Endothelial cell of umbilical vein (primary cell): Measurements from ENCODE around the gene HYAL2. TPM values are rescaled to one million over a fixed set of nuclear protein-coding genes. Genes with fewer than 3 reads are reported as not detected.

Experiments
- BruUV-seq: library from RNA; stranded (reverse); fragments of 400-500 nt; replicated peaks from 2 replicates; lab custom pipeline; 2021; lab: Mats Ljungman, UMichigan
- CTCF ChIA-PET: fragments of 300-600, 350-600 bp; sonication (Branson Sonifier 250); formaldehyde crosslinking; loops from one replicate; lab custom pipeline; 2021; ENCODE audit warnings: antibody characterized with exemption, inconsistent platforms; lab: Charles Lee
- POLR2A ChIA-PET: fragments of 300-600, 350-600 bp; sonication (Branson Sonifier 250); formaldehyde crosslinking; loops from one replicate; lab custom pipeline; 2021; ENCODE audit warnings: antibody characterized with exemption, inconsistent platforms; lab: Charles Lee
- DNase-seq: peaks from one replicate; pipeline ENCODE4 v3.0.0-alpha.2; 2011; ENCODE audit warnings: low read depth, low spot score
- FAIRE-seq: peaks from 2 replicates; lab custom pipeline; 2011; peaks lifted over from hg19 to GRCh38; lab: Jason Lieb, UNC
- H2AFZ ChIP-seq: 2 replicates; pipeline ENCODE4 v1.6.0; 2012; ENCODE audit warnings: low read depth, low read length, control low read depth, inconsistent platforms
- H3K27ac ChIP-seq: 2 replicates; pipeline ENCODE4 v1.5.1; 2011; ENCODE audit warnings: low read depth, mild to moderate bottlenecking, control low read depth, low read length, moderate library complexity; ENCODE audit not compliant: insufficient read depth
- H3K27me3 ChIP-seq, 2 experiments: 2 replicates each; pipeline versions ENCODE4 v1.6.0 to v1.6.1; 2011; ENCODE audit warnings: low read length in 2 of 2, mixed read lengths in 1 of 2; ENCODE audit not compliant: control insufficient read depth in 2 of 2, insufficient read depth in 2 of 2
- H3K36me3 ChIP-seq, 2 experiments: 2 replicates in 1 of 2; 3 replicates in 1 of 2; pipeline ENCODE4 v1.5.1; 2011; ENCODE audit warnings: low read length in 2 of 2, mild to moderate bottlenecking in 1 of 2, moderate library complexity in 1 of 2; ENCODE audit not compliant: control insufficient read depth in 2 of 2, insufficient read depth in 2 of 2; ENCODE audit errors: extremely low read depth in 1 of 2
- H3K4me1 ChIP-seq: 3 replicates; pipeline ENCODE4 v1.5.1; 2011; ENCODE audit warnings: mild to moderate bottlenecking, low read length; ENCODE audit not compliant: control insufficient read depth, insufficient read depth; ENCODE audit errors: extremely low read depth
- H3K4me2 ChIP-seq: 2 replicates; pipeline ENCODE4 v1.6.1; 2011; ENCODE audit warnings: low read length, control low read depth, mixed read lengths; ENCODE audit not compliant: insufficient read depth
- H3K4me3 ChIP-seq, 3 experiments: fragments of 200-600 bp in 1 of 3; sonication (generic), shearing (Covaris generic) in 1 of 3; replicated peaks in 1 of 3; 2 replicates each; pipeline ENCODE4 v1.5.1; 2011 to 2016; ENCODE audit warnings: control low read depth in 3 of 3, low read length in 3 of 3, mild to moderate bottlenecking in 2 of 3, inconsistent platforms in 1 of 3, low read depth in 1 of 3, moderate library complexity in 1 of 3; ENCODE audit not compliant: insufficient read depth in 1 of 3
- H3K79me2 ChIP-seq: 2 replicates; pipeline ENCODE4 v1.6.0; 2012; ENCODE audit warnings: low read length, inconsistent platforms; ENCODE audit not compliant: control insufficient read depth, insufficient read depth
- H3K9ac ChIP-seq: replicated peaks from 2 replicates; pipeline ENCODE3; 2011; ENCODE audit warnings: low read length, control low read depth; ENCODE audit not compliant: insufficient read depth; ENCODE audit errors: extremely low read depth
- H3K9me1 ChIP-seq: replicated peaks from 3 replicates; pipeline ENCODE4 v1.6.0; 2011; ENCODE audit warnings: mild to moderate bottlenecking, low read length; ENCODE audit not compliant: control insufficient read depth, insufficient read depth; ENCODE audit errors: extremely low read depth
- H3K9me3 ChIP-seq: replicated peaks from 2 replicates; pipeline ENCODE4 v1.5.1; 2012; ENCODE audit warnings: low read length, inconsistent platforms; ENCODE audit not compliant: control insufficient read depth, insufficient read depth
- H4K20me1 ChIP-seq: replicated peaks from 2 replicates; pipeline ENCODE3; 2011; ENCODE audit warnings: mild to moderate bottlenecking, low read length; ENCODE audit not compliant: control insufficient read depth, insufficient read depth; ENCODE audit errors: extremely low read depth
- CTCF ChIP-seq, 2 donors: IDR thresholded peaks; 1 replicate in 1 of 2; 2 replicates in 1 of 2; pipeline ENCODE4 v1.5.1; 2011; ENCODE audit warnings: low read length in 2 of 2, mild to moderate bottlenecking in 2 of 2, moderate library complexity in 2 of 2, control low read depth in 1 of 2, inconsistent platforms in 1 of 2, low read depth in 1 of 2; ENCODE audit not compliant: insufficient read depth in 1 of 2; ENCODE audit errors: extremely low read depth in 1 of 2
- EZH2 ChIP-seq: IDR thresholded peaks from 2 replicates; pipeline ENCODE4 v1.6.1; 2012; ENCODE audit warnings: borderline replicate concordance, low read depth, mild to moderate bottlenecking, moderate library complexity, low read length, inconsistent platforms; ENCODE audit not compliant: severe bottlenecking
- FOS ChIP-seq: IDR thresholded peaks from 2 replicates; pipeline ENCODE4 v1.6.1; 2011; ENCODE audit warnings: mild to moderate bottlenecking, low read length, moderate library complexity, borderline replicate concordance; ENCODE audit not compliant: insufficient read depth
- GATA2 ChIP-seq: IDR thresholded peaks from 2 replicates; pipeline ENCODE4 v1.7.0; 2011; ENCODE audit warnings: low read depth, mild to moderate bottlenecking, moderate library complexity, mixed read lengths, low read length; ENCODE audit not compliant: insufficient read length, insufficient read depth
- JUN ChIP-seq: IDR thresholded peaks from 2 replicates; pipeline ENCODE4 v1.6.1; 2011; ENCODE audit warnings: borderline replicate concordance, low read depth; ENCODE audit not compliant: insufficient read length, insufficient read depth
- MYC ChIP-seq: IDR thresholded peaks from one replicate; pipeline ENCODE4 v1.6.1; 2011; ENCODE audit warnings: mild to moderate bottlenecking, low read depth, low read length
- POLR2A ChIP-seq: IDR thresholded peaks from 2 replicates; pipeline ENCODE4 v1.6.1; 2012; ENCODE audit warnings: low read depth, mild to moderate bottlenecking, control low read depth, low read length
- POLR2AphosphoS5 ChIP-seq: IDR thresholded peaks from 2 replicates; pipeline ENCODE4 v1.6.1; 2012; ENCODE audit warnings: low read depth, mild to moderate bottlenecking, control low read depth, low read length, moderate library complexity; ENCODE audit not compliant: insufficient read depth
- dilution Hi-C: fragments of 300-500 bp; cut with MboI; formaldehyde crosslinking; loops from one replicate; pipeline ENCODE4 v1.15.0; 2019; ENCODE audit warnings: low sequenced_read_pairs; ENCODE audit not compliant: extremely low pct_ligation_motif_present
- intact Hi-C: fragments of 100-400 bp; cut with micrococcal nuclease; formaldehyde crosslinking; loops from one replicate; pipeline ENCODE4 v1.10.0; 2022
- polyA plus RNA-seq, 4 experiments: library from polyadenylated mRNA; depleted of rRNA in 3 of 4; stranded (reverse) in 3 of 4; unstranded in 1 of 4; fragments of >200 nt; gene quantifications; 2 replicates each; pipeline versions ENCODE4 v1.2.1 to v1.2.3, GENCODE V29; 2011 to 2012; ENCODE audit warnings: missing spikeins in 1 of 4
- total RNA-seq: library from RNA; stranded (reverse); gene quantifications from 2 replicates; pipeline ENCODE4 v1.2.3, GENCODE V29; 2021

HYAL2 gene
- total and polyA plus RNA-seq, 2 donors (not counting 3 experiments of a cell fraction or from before 2014, with no cell fraction given), result 266 to 970 TPM

- POLR2A ChIA-PET, result no interaction called here
- Histone ChIP-seq H3K79me2 (peaks cover 43% of the 10 kb centered on the region), H3K9me3 (no peaks in the 10 kb centered on the region), H3K36me3 (peaks cover 0 to 15% of the 10 kb centered on the region in 2 experiments), H2AFZ (peak within 1 kb of the TSS; percentile 75), H4K20me1 (peaks cover 6% of the 10 kb centered on the region), H3K9ac (peak within 1 kb of the TSS; percentile 72), H3K4me2 (peak within 1 kb of the TSS; percentile 90), H3K4me1 (peaks cover 31% of the 10 kb centered on the region), H3K27ac (peak within 1 kb of the TSS; percentile 52), H3K9me1 (no peaks in the 10 kb centered on the region), H3K27me3 (no peaks in the 10 kb centered on the region), H3K4me3 (peak within 1 kb of the TSS; percentile 26 to 83 (median 63))
- intact Hi-C loops (loop anchor here (1.0 to 5.0 kb wide), 4 partner anchors 8 to 1033 kb away; partner anchors contain the start of genes HEMK1, HYAL3, NAA80 and RBM15B), dilution Hi-C loops (no loop called here)
- CTCF ChIA-PET, result interaction anchor here (1.6 kb wide), 1 partner anchor 8 kb away, joined by 4 read pairs; the partner anchor contains the start of genes CYB561D2 and NPRL2
- TF ChIP-seq CTCF (IDR thresholded peaks at IDR 0.05; ENCODE audit: extremely low read depth in 1 of 2, insufficient read depth in 1 of 2, low read depth in 1 of 2, low read length in 2 of 2), result no peak
- no peak for TF ChIP-seq JUN
- no peak for TF ChIP-seq GATA2
- no peak for TF ChIP-seq FOS
- no peak for TF ChIP-seq MYC
- TF ChIP-seq EZH2, result no peak
- peak; percentile 73 for TF ChIP-seq POLR2AphosphoS5
- TF ChIP-seq POLR2A, result peak; percentile 85
- DNase-seq (peak; percentile 98), FAIRE-seq (peak; percentile 99)
- BruUV-seq, result TSS peak; percentile 41
Measured at GRCh38 chr3:50358911-50359759, 36.6 kb upstream of the HYAL2 start, which contains the start of gene TMEM115. Gene TMEM115 (minus strand): TSS chr3:50359521. CDS start chr3:50359063, 458 bp downstream.
